ENCODE data around the gene GLI1.

The GLI1 gene

GRCh38 chr12:57476162-57476992 is 16.8 kb downstream of the GLI1 start:
- H3K4me3 ChIP-seq (ENCODE audit: low read depth, low read length) = peak overlapping the region; percentile 69
- DNase-seq (ENCODE audit: low read depth) = peak; percentile 78
- peak; percentile 66 for TF ChIP-seq CTCF (IDR thresholded peaks at IDR 0.05; ENCODE audit: insufficient read depth, low read depth, low read length, missing control alignments)

DNA sequence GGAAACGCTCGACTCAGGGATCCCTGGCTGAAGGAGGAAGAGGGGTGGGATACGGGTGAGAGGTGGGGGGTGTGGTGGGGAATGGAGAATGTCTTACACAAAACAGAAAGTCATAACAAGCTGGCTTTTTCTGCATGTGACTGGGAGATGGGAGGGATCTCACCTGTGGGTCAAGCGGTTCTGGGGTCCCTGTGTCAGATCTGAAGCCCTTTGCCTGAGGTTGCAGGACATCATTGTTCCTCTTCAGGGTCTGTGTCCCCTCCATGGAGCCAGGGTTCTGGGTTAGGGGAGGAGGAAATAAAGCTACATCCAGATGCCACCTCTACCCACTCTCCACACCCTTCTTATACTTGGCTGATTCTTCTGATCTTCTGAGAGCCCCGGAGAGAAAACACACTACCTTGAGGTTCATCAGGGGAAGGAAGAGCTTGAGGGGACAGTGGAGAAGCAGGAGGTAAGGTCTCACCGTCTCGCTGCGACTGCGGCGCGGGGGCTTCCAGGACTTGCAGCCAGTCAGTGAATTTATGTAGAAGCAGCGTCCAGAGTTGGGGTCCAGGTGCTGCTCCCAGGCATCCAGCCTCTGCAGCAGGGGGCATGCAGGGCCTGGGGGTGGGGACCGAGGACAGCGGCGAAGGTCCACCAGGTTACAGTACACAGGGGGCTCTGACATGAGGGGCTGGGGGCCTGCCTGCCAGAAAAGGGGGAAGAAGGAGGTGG is 17.6 kb downstream of the GLI1 start:
- H3K4me3 ChIP-seq (ENCODE audit: low read depth, low read length) = peak overlapping the region; percentile 69
- DNase-seq (ENCODE audit: low read depth) = no peak
- TF ChIP-seq CTCF (IDR thresholded peaks at IDR 0.05; ENCODE audit: insufficient read depth, low read depth, low read length, missing control alignments) = no peak

- peak overlapping the region; percentile 69 for H3K4me3 ChIP-seq (ENCODE audit: low read depth, low read length)
- TF ChIP-seq CTCF (IDR thresholded peaks at IDR 0.05; ENCODE audit: insufficient read depth, low read depth, low read length, missing control alignments) = no peak
- peak; percentile 66 for DNase-seq (ENCODE audit: low read depth)
Observed at GRCh38 chr12:57477710-57478681, 18.4 kb downstream of the GLI1 start.

GRCh38 chr12:57479043-57479375 is 19.4 kb downstream of the GLI1 start:
- peak; percentile 60 for DNase-seq (ENCODE audit: low read depth)
- TF ChIP-seq CTCF (IDR thresholded peaks at IDR 0.05; ENCODE audit: insufficient read depth, low read depth, low read length, missing control alignments) = no peak
- H3K4me3 ChIP-seq (ENCODE audit: low read depth, low read length) = peak overlapping the region; percentile 69

GRCh38 chr12:57479376-57480115 is 20.0 kb downstream of the GLI1 start, which contains the start of gene ARHGAP9:
ARHGAP9 (minus strand) TSS chr12:57479866; CDS start chr12:57479406, 460 bp downstream.
- H3K4me3 ChIP-seq (ENCODE audit: low read depth, low read length) = peak within 1 kb of the TSS; percentile 69
- peak; percentile 84 for DNase-seq (ENCODE audit: low read depth)
- TF ChIP-seq CTCF (IDR thresholded peaks at IDR 0.05; ENCODE audit: insufficient read depth, low read depth, low read length, missing control alignments) = no peak

DNA sequence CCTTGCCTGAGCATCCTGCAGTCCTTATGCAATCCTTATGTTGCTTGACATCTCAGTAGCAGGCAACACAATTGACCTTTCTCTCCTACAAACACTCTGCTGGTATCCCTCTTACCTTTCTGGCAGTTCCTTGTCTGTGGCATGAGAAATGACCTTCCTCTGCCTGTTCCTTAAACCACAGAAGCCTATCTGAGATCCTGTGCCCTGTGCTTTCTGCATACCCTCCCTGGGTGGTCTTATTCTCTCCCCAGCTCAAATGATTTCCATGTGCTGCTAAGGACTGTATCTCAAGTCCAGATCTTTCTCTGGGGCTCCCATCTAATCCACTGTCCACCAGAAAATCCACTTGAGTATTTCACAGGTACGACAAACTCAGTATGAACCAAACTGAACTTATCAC is 22.1 kb downstream of the GLI1 start:
- no peak for DNase-seq (ENCODE audit: low read depth)
- TF ChIP-seq CTCF (IDR thresholded peaks at IDR 0.05; ENCODE audit: insufficient read depth, low read depth, low read length, missing control alignments) = no peak
- H3K4me3 ChIP-seq (ENCODE audit: low read depth, low read length) = no peak overlapping the region
